GM13977 (cell line): Measurements from ENCODE around the gene SH3PXD2A.

Experiments used
- DNase-seq: peaks from one replicate; pipeline ENCODE4 v3.0.0; 2012; ENCODE audit warnings: low spot score
- CTCF ChIP-seq: IDR thresholded peaks from 2 replicates; pipeline ENCODE4 v1.5.1; 2012; ENCODE audit warnings: mild to moderate bottlenecking, control low read depth; ENCODE audit not compliant: insufficient read depth; ENCODE audit errors: extremely low read depth, missing control alignments
- in situ Hi-C: fragments of 300-500 bp; cut with MboI; formaldehyde crosslinking; loops from one replicate; pipeline ENCODE4 v1.12.0; 2022; ENCODE audit warnings: low sequenced_read_pairs, low pct_unique_long_range_greater_than_20kb, mixed read lengths, inconsistent platforms; ENCODE audit not compliant: unreplicated experiment

The SH3PXD2A gene

DNA sequence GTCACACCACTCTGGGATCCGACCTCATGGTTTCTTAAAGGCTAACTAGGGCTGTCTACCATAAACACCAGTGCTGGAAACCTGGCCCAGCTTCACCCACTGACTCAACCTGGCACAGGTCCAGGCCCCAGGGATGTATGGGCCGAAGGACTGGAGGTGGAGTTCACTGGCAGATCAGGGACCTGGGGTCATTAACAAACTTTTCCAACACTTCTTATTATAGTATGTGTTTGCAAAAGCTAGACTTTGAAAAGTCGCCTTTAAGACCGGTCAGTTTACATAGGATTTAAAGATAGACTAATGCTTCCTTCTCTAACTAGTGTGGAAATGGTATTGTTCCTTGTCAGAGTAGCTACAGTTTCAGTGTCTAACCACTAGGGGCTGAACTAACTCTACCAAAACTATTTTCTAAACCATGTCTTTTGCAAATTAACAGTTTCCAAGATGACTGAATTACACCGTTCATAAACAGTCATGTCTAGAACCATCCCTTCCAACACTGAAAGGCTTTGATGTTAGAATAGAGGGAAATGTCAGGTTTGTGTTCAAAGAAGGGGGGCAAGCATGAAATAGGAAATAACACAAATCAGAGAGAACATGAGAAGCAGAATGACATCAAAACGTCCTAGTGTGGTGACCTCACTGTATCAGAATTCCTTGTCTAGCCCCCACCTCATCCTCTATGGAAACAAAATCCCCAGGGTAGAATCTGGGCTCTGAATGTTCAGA is 32.9 kb upstream of the SH3PXD2A start:
- DNase-seq, result peak; percentile 59
- in situ Hi-C loops, result loop anchor here (10.0 kb wide), 1 partner anchor 317 kb away; no protein-coding TSS in a partner anchor
- TF ChIP-seq CTCF, result peak; percentile 78

DNA sequence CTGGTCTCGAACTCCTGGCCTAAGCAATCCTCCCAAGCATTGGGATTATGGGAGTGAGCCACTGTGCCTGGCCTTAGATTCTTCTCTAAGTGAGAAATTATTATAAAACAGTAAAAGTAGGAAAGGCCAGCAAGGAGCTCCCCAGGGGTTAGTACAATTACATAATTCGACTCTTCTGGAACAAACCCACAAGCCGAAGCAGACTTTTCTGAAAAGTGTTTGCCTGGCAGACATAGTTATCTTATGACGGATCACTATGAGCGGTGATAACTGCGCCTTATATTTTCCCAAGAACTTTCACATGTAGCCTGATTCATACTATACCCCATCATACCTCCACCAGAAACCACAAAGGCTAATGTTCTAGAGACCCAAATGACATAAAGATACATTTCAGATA is 30.2 kb upstream of the SH3PXD2A start:
- no peak for DNase-seq
- in situ Hi-C loops, result loop anchor here (10.0 kb wide), 1 partner anchor 319 kb away; no protein-coding TSS in a partner anchor
- no peak for TF ChIP-seq CTCF

GRCh38 chr10:103884681-103885139 is 29.3 kb upstream of the SH3PXD2A start:
- TF ChIP-seq CTCF, result peak; percentile 67
- in situ Hi-C loops, result loop anchor here (10.0 kb wide), 1 partner anchor 320 kb away; no protein-coding TSS in a partner anchor
- DNase-seq, result peak; percentile 60

GRCh38 chr10:103882285-103883007 is 27.1 kb upstream of the SH3PXD2A start:
- in situ Hi-C loops, result loop anchor here (10.0 kb wide), 1 partner anchor 322 kb away; no protein-coding TSS in a partner anchor
- no peak for TF ChIP-seq CTCF

DNA sequence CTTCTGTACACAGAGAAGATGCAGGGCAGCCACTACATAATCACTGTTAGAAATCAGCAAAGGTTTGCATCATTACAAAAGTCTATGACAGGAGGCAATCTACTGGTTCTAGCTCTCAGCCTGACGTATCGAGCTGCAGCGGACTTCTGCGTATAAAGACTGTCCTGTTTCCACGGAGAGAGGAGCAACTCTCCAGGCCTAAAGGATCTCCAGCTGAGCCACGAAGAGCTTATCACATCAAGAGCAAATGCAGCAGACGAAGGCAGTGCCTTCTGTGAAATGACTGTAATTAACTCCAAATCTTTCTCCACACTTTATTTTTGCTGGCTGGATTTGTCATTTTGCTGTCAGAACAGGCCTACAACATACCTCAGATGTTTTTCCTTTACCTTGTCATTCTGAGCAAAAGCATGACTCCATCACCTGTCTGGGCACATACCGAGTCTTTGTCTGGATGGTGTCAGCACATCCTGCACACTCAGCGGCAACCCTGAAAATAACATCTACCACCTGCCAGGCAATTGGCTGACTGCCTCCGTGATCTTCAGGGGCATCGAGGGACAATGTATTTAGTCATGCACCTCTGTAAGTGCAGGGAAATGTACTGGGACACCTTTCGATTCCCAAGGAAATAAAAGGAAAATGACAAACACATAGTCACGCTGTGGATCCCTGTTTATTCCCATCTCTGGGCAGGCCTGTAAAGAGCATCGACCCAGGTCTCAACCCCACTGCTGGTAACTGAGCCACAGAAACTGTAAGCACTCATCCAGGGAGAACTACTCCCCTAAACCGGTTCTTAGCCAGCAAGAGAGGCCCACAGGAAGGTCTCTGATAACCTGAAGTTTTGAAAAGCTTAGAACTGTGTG is 26.3 kb upstream of the SH3PXD2A start:
- no peak for TF ChIP-seq CTCF
- no peak for DNase-seq
- in situ Hi-C loops, result loop anchor here (10.0 kb wide), 1 partner anchor 323 kb away; no protein-coding TSS in a partner anchor

More at GRCh38 chr10:103882285-103883007, 27.1 kb upstream of the SH3PXD2A start:
- no peak for DNase-seq

- no peak for DNase-seq
- in situ Hi-C loops, result loop anchor here (10.0 kb wide), 1 partner anchor 325 kb away; no protein-coding TSS in a partner anchor
- no peak for TF ChIP-seq CTCF
These were observed 24.5 kb upstream of the SH3PXD2A start for GRCh38 chr10:103879831-103880230.
